HEK293T (cell line): ENCODE results near the gene PDZD2.
A peak's percentile ranks its signal among the peaks of the same experiment; 100 is the strongest.

Experiments used
- CTCF ChIA-PET: fragments of 350-600 bp; formaldehyde crosslinking; extraction: SDS; loops from one replicate; lab custom pipeline; 2021; ENCODE audit warnings: antibody characterized with exemption, inconsistent platforms; lab: Yijun Ruan, JAX
- POLR2A ChIA-PET: fragments of 350-600 bp; formaldehyde crosslinking; extraction: SDS; loops from one replicate; lab custom pipeline; 2020; ENCODE audit warnings: antibody characterized with exemption, inconsistent platforms; lab: Yijun Ruan, JAX
- DNase-seq: peaks from one replicate; pipeline ENCODE4 v3.0.0; 2012; ENCODE audit warnings: mixed read lengths; ENCODE audit errors: extremely low spot score
- ARNT ChIP-seq: fragments of 450-650 bp; IDR thresholded peaks from 2 replicates; pipeline ENCODE4 v1.6.1; 2017; ENCODE audit warnings: mild to moderate bottlenecking
- BHLHE40 ChIP-seq: fragments of 450-650 bp; IDR thresholded peaks from 2 replicates; pipeline ENCODE4 v1.6.1; 2016; ENCODE audit warnings: mild to moderate bottlenecking, moderate library complexity, borderline replicate concordance
- CTBP1 ChIP-seq: fragments of 450-650 bp; IDR thresholded peaks from 2 replicates; pipeline ENCODE4 v1.6.1; 2016; ENCODE audit warnings: borderline replicate concordance
- ELF4 ChIP-seq: fragments of 450-650 bp; IDR thresholded peaks from 2 replicates; pipeline ENCODE4 v1.6.1; 2017; ENCODE audit warnings: antibody characterized with exemption
- FOXA1 ChIP-seq: fragments of 450-650 bp; IDR thresholded peaks from 2 replicates; pipeline ENCODE4 v1.6.1; 2016; ENCODE audit warnings: mild to moderate bottlenecking
- FOXK2 ChIP-seq: fragments of 450-650 bp; IDR thresholded peaks from 2 replicates; pipeline ENCODE4 v1.6.1; 2016; ENCODE audit warnings: mild to moderate bottlenecking
- FOXM1 ChIP-seq: fragments of 450-650 bp; IDR thresholded peaks from 2 replicates; pipeline ENCODE4 v1.6.1; 2017; ENCODE audit warnings: mild to moderate bottlenecking, borderline replicate concordance
- HDGF ChIP-seq: fragments of 450-650 bp; IDR thresholded peaks from 2 replicates; pipeline ENCODE4 v1.6.1; 2017; ENCODE audit warnings: antibody characterized with exemption, borderline replicate concordance
- L3MBTL2 ChIP-seq: fragments of 450-650 bp; conservative IDR thresholded peaks from 2 replicates; pipeline ENCODE4 v1.6.1; 2016; ENCODE audit warnings: mild to moderate bottlenecking
- LEF1 ChIP-seq: fragments of 450-650 bp; IDR thresholded peaks from 2 replicates; pipeline ENCODE4 v1.6.1; 2017; ENCODE audit warnings: mild to moderate bottlenecking, borderline replicate concordance
- NFRKB ChIP-seq: fragments of 450-650 bp; IDR thresholded peaks from 2 replicates; pipeline ENCODE4 v1.6.1; 2016; ENCODE audit warnings: mild to moderate bottlenecking, moderate library complexity
- PKNOX1 ChIP-seq: fragments of 450-650 bp; IDR thresholded peaks from 2 replicates; pipeline ENCODE4 v1.6.1; 2016
- SP1 ChIP-seq: fragments of 450-650 bp; IDR thresholded peaks from 2 replicates; pipeline ENCODE4 v1.6.1; 2017
- SUZ12 ChIP-seq: fragments of 450-650 bp; IDR thresholded peaks from 2 replicates; pipeline ENCODE4 v1.6.1; 2016; ENCODE audit warnings: mild to moderate bottlenecking
- TARDBP ChIP-seq: fragments of 450-650 bp; IDR thresholded peaks from 2 replicates; pipeline ENCODE4 v1.6.1; 2016
- ZNF384 ChIP-seq: fragments of 450-650 bp; IDR thresholded peaks from 2 replicates; pipeline ENCODE4 v1.6.1; 2016

PDZD2 gene

GRCh38 chr5:31863991-31864411 is 225.1 kb downstream of the PDZD2 start:
- ChIA-PET POLR2A (no interaction called here), CTCF (no interaction called here)
- TF ChIP-seq NFRKB (no peak), SP1 (no peak), CTBP1 (no peak)
- DNase-seq = no peak

- TF ChIP-seq SUZ12 (no peak), ELF4 (no peak), FOXA1 (no peak), HDGF (no peak), ZNF384 (no peak), TARDBP (no peak), L3MBTL2 (no peak), CTBP1 (no peak), ARNT (no peak)
- ChIA-PET POLR2A (no interaction called here), CTCF (interaction anchor here (0.6 kb wide), 1 partner anchor 289 kb away, joined by 3 read pairs; no protein-coding TSS in a partner anchor)
- no peak for DNase-seq
Measured at GRCh38 chr5:31866166-31866565, 227.2 kb downstream of the PDZD2 start.

GRCh38 chr5:31867219-31867618 is 228.3 kb downstream of the PDZD2 start:
- TF ChIP-seq BHLHE40 (no peak), FOXA1 (no peak), LEF1 (no peak), FOXK2 (no peak), FOXM1 (no peak), ELF4 (no peak), TARDBP (no peak), SP1 (no peak), ARNT (no peak), HDGF (no peak)
- CTCF ChIA-PET = no interaction called here
- no peak for DNase-seq
- POLR2A ChIA-PET = no interaction called here

GRCh38 chr5:31880449-31880848 is 241.5 kb downstream of the PDZD2 start:
- POLR2A ChIA-PET = no interaction called here
- no peak for DNase-seq
- CTCF ChIA-PET = interaction anchor here (0.7 kb wide), 1 partner anchor 28 kb away, joined by 4 read pairs; no protein-coding TSS in a partner anchor
- no peak for TF ChIP-seq FOXK2
- TF ChIP-seq SP1 = no peak
- TF ChIP-seq FOXM1 = no peak
- no peak for TF ChIP-seq BHLHE40
- TF ChIP-seq TARDBP = no peak

- DNase-seq = no peak
- ChIA-PET CTCF (no interaction called here), POLR2A (no interaction called here)
- TF ChIP-seq ARNT (no peak), FOXK2 (no peak), HDGF (no peak)
Measured at GRCh38 chr5:31884896-31885295, 246.0 kb downstream of the PDZD2 start.

GRCh38 chr5:31886206-31886605 is 247.3 kb downstream of the PDZD2 start:
- DNase-seq = no peak
- POLR2A ChIA-PET = no interaction called here
- TF ChIP-seq FOXM1 (no peak), PKNOX1 (no peak), LEF1 (no peak), NFRKB (no peak), ARNT (no peak), SP1 (no peak), ZNF384 (no peak), BHLHE40 (no peak), CTBP1 (no peak), TARDBP (no peak), L3MBTL2 (no peak), FOXK2 (no peak), SUZ12 (no peak)
- CTCF ChIA-PET = no interaction called here

- CTCF ChIA-PET = no interaction called here
Measured at GRCh38 chr5:31887556-31887955, 248.6 kb downstream of the PDZD2 start.

GRCh38 chr5:31888564-31888963 is 249.6 kb downstream of the PDZD2 start:
- CTCF ChIA-PET = no interaction called here
- DNase-seq = no peak
- POLR2A ChIA-PET = no interaction called here
- TF ChIP-seq PKNOX1 (peak; percentile 61), FOXM1 (no peak)

More at GRCh38 chr5:31887556-31887955, 248.6 kb downstream of the PDZD2 start:
- no peak for TF ChIP-seq ELF4
- TF ChIP-seq ARNT = no peak
- no peak for TF ChIP-seq FOXA1
- no peak for TF ChIP-seq LEF1
- TF ChIP-seq CTBP1 = no peak
- no peak for TF ChIP-seq HDGF
- no peak for TF ChIP-seq SP1
- no peak for TF ChIP-seq SUZ12
- no peak for TF ChIP-seq FOXM1
- no peak for TF ChIP-seq ZNF384
- TF ChIP-seq TARDBP = no peak
- TF ChIP-seq L3MBTL2 = no peak
- TF ChIP-seq FOXK2 = no peak
- POLR2A ChIA-PET = interaction anchor here (0.8 kb wide), 1 partner anchor 9 kb away, joined by 3 read pairs; no protein-coding TSS in a partner anchor
- no peak for DNase-seq
